HFF-Myc (cell line): ENCODE measurements around the gene SYCP2L.
"Not testable (repeated sequence)": the region's sequence is repeated elsewhere in the genome, so short reads cannot be mapped to it uniquely, and the experiment has no call there.

Experiments used
- DNase-seq: peaks from one replicate; pipeline ENCODE4 v3.0.0-alpha.2; 2011; ENCODE audit warnings: low read depth; ENCODE audit errors: extremely low read depth
- H3K4me3 ChIP-seq: replicated peaks from 2 replicates; pipeline ENCODE4 v1.5.1; 2011; ENCODE audit warnings: low read depth, mild to moderate bottlenecking, control low read depth, low read length
- TF ChIP-seq, protein P1 (sequence below): IDR thresholded peaks from 2 replicates; pipeline ENCODE4 v1.5.1; 2012; ENCODE audit warnings: mild to moderate bottlenecking, low read depth, low read length, control low read depth; ENCODE audit errors: missing control alignments

The SYCP2L gene

DNA sequence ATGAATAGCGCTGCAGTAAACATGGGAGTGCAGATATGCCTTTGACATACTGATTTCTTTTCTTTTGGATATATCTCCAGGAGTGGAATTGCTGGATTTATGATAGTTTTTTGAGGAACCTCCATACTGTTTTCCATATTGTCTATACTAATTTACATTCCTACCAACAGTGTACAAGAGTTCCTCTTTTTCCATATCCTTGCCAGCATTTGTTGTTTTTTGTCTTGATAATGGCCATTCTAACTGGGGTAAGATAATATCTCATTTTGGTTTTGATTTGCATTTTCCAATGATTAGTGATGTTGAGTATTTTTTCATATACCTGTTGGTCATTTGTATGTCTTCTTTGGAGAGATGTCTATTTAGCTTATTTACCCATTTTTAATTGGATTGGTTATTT is 3.3 kb downstream of the SYCP2L start:
- TF ChIP-seq, protein P1, sequence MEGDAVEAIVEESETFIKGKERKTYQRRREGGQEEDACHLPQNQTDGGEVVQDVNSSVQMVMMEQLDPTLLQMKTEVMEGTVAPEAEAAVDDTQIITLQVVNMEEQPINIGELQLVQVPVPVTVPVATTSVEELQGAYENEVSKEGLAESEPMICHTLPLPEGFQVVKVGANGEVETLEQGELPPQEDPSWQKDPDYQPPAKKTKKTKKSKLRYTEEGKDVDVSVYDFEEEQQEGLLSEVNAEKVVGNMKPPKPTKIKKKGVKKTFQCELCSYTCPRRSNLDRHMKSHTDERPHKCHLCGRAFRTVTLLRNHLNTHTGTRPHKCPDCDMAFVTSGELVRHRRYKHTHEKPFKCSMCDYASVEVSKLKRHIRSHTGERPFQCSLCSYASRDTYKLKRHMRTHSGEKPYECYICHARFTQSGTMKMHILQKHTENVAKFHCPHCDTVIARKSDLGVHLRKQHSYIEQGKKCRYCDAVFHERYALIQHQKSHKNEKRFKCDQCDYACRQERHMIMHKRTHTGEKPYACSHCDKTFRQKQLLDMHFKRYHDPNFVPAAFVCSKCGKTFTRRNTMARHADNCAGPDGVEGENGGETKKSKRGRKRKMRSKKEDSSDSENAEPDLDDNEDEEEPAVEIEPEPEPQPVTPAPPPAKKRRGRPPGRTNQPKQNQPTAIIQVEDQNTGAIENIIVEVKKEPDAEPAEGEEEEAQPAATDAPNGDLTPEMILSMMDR: no peak
- no peak for DNase-seq
- H3K4me3 ChIP-seq: no peak overlapping the region

DNA sequence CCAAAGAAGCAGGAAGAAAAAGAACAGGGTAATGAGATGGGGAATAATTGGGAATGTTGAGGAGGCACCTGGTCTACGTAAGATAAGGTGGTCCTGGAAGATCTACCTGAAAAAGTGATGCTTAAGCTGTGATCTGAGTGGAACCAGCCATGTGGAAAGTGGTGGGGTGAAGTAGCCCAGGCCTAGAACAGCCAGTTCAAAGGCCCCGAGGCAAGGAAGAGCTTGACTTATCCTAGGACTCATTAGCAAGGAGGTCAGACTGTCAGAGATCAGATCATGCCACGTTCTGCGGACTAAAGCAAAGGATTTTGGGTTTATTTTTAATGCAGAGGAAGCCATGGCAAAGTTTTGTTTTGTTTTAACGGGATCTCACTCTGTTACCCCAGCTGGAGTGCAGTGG is 5.1 kb downstream of the SYCP2L start:
- TF ChIP-seq, protein P1: no peak
- no peak overlapping the region for H3K4me3 ChIP-seq
- no peak for DNase-seq

DNA sequence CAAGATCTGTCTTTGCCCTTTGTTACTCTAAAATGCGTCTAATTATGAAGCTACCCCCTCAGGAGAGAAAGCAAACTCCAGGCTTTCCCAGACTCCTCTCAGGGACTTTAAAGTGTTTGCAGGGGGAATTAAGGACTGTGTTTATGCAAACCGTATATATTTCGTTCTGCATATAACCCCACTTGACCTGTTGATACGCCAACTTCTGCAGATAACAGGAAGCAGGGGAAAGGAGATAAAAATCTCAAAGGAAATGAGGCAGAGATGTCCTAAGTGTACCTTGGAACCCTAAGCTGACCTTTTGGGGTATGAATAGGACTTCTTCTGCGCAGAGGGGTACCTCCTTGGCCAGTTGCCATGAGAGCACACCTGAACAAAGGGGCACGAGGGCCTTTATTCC is 8.1 kb downstream of the SYCP2L start:
- TF ChIP-seq, protein P1: no peak
- DNase-seq: no peak
- H3K4me3 ChIP-seq: no peak overlapping the region

DNA sequence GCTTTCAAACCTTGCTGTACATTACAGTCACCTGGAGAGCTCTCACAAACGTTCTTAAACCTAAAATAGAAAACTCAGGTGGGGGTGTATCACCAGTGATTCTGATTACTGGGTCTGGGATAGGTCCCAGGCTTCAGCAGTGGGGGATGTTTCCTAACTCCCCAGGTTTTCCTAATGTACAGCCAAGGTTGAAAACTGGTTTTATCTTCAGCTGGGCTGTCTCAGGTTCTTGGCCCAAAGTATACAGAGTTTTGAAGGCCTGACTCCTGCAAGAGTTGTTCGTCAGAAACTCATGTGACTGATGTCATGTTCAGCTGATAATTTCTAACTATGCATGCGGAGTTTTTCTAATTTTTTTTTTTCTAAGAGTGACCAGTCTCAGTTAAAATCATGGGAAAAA is 9.8 kb downstream of the SYCP2L start:
- no peak for DNase-seq
- H3K4me3 ChIP-seq: no peak overlapping the region
- TF ChIP-seq, protein P1: no peak

DNA sequence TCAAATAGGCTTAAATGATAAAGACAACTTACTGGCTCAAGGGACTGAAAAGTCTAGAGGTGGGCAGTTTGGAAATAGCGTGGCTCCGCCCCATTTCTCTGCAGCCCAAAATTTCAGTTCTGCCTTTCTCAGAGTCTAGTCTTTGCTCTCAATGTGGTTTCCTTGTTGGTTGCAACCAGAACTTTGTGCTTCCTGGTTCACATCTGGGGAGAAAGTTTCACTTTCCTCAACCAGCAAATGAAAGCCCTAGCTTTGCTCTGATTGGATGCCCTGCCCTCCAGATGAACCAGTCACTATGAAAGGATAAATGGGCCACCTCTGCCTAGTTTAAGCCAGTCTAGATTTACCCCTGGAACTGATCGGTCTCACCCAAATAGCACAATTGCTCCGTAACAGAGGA is 14.9 kb downstream of the SYCP2L start:
- DNase-seq: no peak
- TF ChIP-seq, protein P1: no peak
- no peak overlapping the region for H3K4me3 ChIP-seq

DNA sequence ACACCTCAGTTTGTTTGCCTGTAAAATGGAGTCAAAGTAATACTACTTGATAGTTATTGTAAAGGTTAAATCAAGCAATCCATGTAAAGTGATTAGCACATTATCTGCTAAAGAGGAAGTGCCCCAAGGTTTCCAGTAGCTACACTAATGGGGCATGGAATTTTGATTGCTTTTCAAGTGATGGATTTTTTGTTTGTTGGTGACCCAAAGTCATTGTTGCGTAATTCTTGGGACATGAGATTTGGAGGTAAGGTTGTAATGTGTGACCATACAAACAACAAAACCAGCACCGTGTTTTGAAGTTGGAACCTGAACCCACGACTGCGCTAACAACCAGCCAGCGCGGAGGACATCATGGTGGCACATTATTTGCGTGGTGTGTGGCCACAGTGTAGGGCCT is 17.2 kb downstream of the SYCP2L start:
- TF ChIP-seq, protein P1: no peak
- H3K4me3 ChIP-seq: no peak overlapping the region
- no peak for DNase-seq

DNA sequence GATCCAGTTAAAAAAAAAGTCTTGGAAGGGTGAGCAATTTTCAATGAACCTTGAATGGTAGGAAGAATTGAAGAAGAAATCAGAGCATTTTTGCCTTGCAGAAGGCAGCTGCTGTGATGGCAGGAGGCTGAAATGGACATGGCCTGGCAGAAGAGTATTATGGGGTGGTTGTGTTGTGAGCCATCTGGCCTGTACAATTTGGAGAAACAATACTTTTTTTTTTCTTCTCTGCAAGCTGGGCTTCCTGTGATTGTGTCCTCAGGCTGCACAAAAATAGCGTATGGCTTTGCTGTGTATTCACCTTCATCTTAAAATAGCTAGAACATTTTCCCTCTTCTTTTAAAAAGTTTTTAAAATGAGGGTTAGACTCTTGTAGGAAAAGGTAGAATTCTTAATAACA is 21.4 kb downstream of the SYCP2L start:
- no peak for DNase-seq
- H3K4me3 ChIP-seq: no peak overlapping the region
- TF ChIP-seq, protein P1: no peak

DNA sequence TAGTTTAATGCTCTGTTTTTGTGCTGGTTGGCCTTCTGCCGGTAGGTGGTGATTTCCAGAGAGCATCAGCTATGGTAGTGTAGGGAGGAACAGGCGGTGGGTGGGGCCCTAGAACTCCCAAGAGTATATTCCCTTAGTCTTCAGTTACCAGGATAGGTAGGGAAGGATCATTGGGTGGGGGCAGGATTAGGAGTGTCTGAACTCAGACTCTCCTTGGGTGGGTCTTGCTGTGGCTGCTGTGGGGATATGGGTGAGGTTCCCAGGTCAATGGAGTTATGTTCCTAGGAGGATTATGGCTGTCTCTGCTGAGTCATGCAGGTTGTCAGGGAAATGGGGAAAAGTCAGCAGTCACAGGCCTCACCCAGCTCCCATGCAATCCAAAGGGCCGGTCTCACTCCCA is 32.7 kb downstream of the SYCP2L start:
- H3K4me3 ChIP-seq, DNase-seq: not testable (repeated sequence)
